Calu3 (cell line): ENCODE data around the gene VPREB1. TPM values are rescaled to one million over a fixed set of nuclear protein-coding genes. Genes with fewer than 3 reads are reported as not detected.

Source experiments
- BruUV-seq: library from RNA; stranded (reverse); fragments of 400-500 nt; replicated peaks from 2 replicates; lab custom pipeline; 2021; lab: Mats Ljungman, UMichigan
- CTCF ChIA-PET: fragments of 300-600 bp; sonication (Branson Sonifier 250); formaldehyde crosslinking; loops from one replicate; lab custom pipeline; 2022; ENCODE audit warnings: antibody characterized with exemption; lab: Charles Lee
- DNase-seq: peaks from one replicate; pipeline ENCODE4 v3.0.0; 2022
- H3K27ac Mint-ChIP-seq: one replicate; pipeline ENCODE4 v1.8.0; 2022; ENCODE audit warnings: mixed read lengths; ENCODE audit not compliant: unreplicated experiment
- H3K27me3 Mint-ChIP-seq: one replicate; pipeline ENCODE4 v1.8.0; 2022; ENCODE audit warnings: mixed read lengths; ENCODE audit not compliant: unreplicated experiment
- H3K36me3 Mint-ChIP-seq: one replicate; pipeline ENCODE4 v1.8.0; 2022; ENCODE audit warnings: mild to moderate bottlenecking, moderate library complexity, mixed read lengths; ENCODE audit not compliant: insufficient read depth, unreplicated experiment
- H3K4me1 Mint-ChIP-seq: one replicate; pipeline ENCODE4 v1.8.0; 2022; ENCODE audit warnings: mild to moderate bottlenecking, low read depth, mixed read lengths; ENCODE audit not compliant: unreplicated experiment
- H3K4me3 Mint-ChIP-seq: one replicate; pipeline ENCODE4 v1.8.0; 2022; ENCODE audit warnings: mild to moderate bottlenecking, low read depth, moderate library complexity, mixed read lengths; ENCODE audit not compliant: unreplicated experiment
- H3K9me3 Mint-ChIP-seq: one replicate; pipeline ENCODE4 v1.8.0; 2022; ENCODE audit warnings: low read depth, mixed read lengths; ENCODE audit not compliant: unreplicated experiment
- CTCF ChIP-seq: fragments of 200-600 bp; IDR thresholded peaks from one replicate; pipeline ENCODE4 v1.8.0; 2022; ENCODE audit warnings: antibody characterized with exemption; ENCODE audit not compliant: unreplicated experiment
- intact Hi-C: fragments of 100-400 bp; cut with micrococcal nuclease; formaldehyde crosslinking; loops from one replicate; pipeline ENCODE4 v1.10.0; 2022; ENCODE audit not compliant: unreplicated experiment
- total RNA-seq: library from RNA; stranded (reverse); gene quantifications from 2 replicates; pipeline ENCODE4 v1.2.3, GENCODE V29; 2022

Gene VPREB1
- total RNA-seq, 1 experiment from 2014 or later, result not detected

DNA sequence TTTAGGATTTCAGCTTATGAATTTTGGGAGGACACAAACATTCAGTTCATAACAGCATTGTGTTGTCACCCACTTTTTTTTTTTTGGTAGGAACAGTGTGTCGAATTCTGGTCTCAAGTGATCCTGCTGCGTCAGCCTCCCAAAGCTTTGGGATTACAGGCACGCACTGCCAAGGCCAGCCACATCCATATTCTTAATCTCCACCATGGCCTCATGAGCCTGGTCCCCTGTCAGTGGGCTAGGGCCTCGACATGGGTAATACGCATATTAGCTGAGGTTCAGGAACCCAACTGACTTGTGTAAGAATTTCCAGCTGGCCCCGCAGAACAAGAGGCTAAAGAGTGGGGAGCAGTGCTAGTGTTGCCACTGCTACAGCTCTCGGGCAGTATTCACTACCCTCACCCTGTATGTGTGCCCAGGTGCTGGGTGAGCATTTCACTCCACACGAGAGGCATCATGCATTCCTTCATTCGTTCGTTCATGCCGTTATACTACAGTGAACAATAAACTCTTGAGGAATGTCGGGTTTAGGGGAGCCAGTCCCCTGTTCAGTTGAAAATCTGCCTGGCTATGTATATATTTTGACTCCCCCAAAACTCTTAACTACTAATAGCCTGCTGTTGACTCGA, 5.2 kb upstream of the VPREB1 start:
- peaks cover 4% of the 10 kb centered on the region for H3K36me3 Mint-ChIP-seq
- H3K27ac Mint-ChIP-seq, result no peak overlapping the region
- TF ChIP-seq CTCF, result no peak
- CTCF ChIA-PET, result no interaction called here
- H3K9me3 Mint-ChIP-seq, result no peaks in the 10 kb centered on the region
- no peaks in the 10 kb centered on the region for H3K4me1 Mint-ChIP-seq
- no TSS peak for BruUV-seq
- intact Hi-C loops, result no loop called here
- peaks cover 62% of the 10 kb centered on the region for H3K27me3 Mint-ChIP-seq
- no peak for DNase-seq
- H3K4me3 Mint-ChIP-seq, result no peak overlapping the region

GRCh38 chr22:22241554-22241898, 3.1 kb upstream of the VPREB1 start:
- H3K27ac Mint-ChIP-seq, result no peak overlapping the region
- H3K27me3 Mint-ChIP-seq, result peaks cover 78% of the 10 kb centered on the region
- peaks cover 4% of the 10 kb centered on the region for H3K36me3 Mint-ChIP-seq

GRCh38 chr22:22242488-22242887, 2.1 kb upstream of the VPREB1 start:
- no peak overlapping the region for H3K4me3 Mint-ChIP-seq
- peaks cover 4% of the 10 kb centered on the region for H3K36me3 Mint-ChIP-seq
- H3K27ac Mint-ChIP-seq, result no peak overlapping the region
- H3K27me3 Mint-ChIP-seq, result peaks cover 80% of the 10 kb centered on the region
- intact Hi-C loops, result no loop called here
- H3K4me1 Mint-ChIP-seq, result no peaks in the 10 kb centered on the region
- H3K9me3 Mint-ChIP-seq, result no peaks in the 10 kb centered on the region
- no peak for TF ChIP-seq CTCF
- BruUV-seq, result no TSS peak
- DNase-seq, result no peak
- CTCF ChIA-PET, result interaction anchor here (0.7 to 1.0 kb wide), 2 partner anchors 21 to 34 kb away, joined by 3 read pairs; no protein-coding TSS in a partner anchor

More at GRCh38 chr22:22241554-22241898, 3.1 kb upstream of the VPREB1 start:
- intact Hi-C loops, result no loop called here
- TF ChIP-seq CTCF, result no peak
- Mint-ChIP-seq H3K9me3 (no peaks in the 10 kb centered on the region), H3K4me3 (no peak overlapping the region), H3K4me1 (no peaks in the 10 kb centered on the region)
- CTCF ChIA-PET, result no interaction called here
- DNase-seq, result no peak
- no TSS peak for BruUV-seq

- Mint-ChIP-seq H3K27me3 (peaks cover 80% of the 10 kb centered on the region), H3K9me3 (no peaks in the 10 kb centered on the region), H3K36me3 (peaks cover 4% of the 10 kb centered on the region), H3K4me3 (no peak overlapping the region), H3K4me1 (no peaks in the 10 kb centered on the region), H3K27ac (no peak overlapping the region)
- TF ChIP-seq CTCF, result no peak
- intact Hi-C loops, result no loop called here
- DNase-seq, result no peak
- CTCF ChIA-PET, result interaction anchor here (0.6 to 1.0 kb wide), 3 partner anchors 20 to 151 kb away, joined by 3 to 5 read pairs (median 3); no protein-coding TSS in a partner anchor
- no TSS peak for BruUV-seq
These were observed 1.4 kb upstream of the VPREB1 start for GRCh38 chr22:22243033-22243680.
